GM12801 (cell line): Measurements from ENCODE around the gene TXNRD2.

Experiments used
- TF ChIP-seq, protein P1 (sequence below): IDR thresholded peaks from one replicate; pipeline ENCODE4 v1.5.1; 2011; ENCODE audit warnings: control low read depth; ENCODE audit not compliant: insufficient read length; ENCODE audit errors: extremely low read depth

The TXNRD2 gene

DNA sequence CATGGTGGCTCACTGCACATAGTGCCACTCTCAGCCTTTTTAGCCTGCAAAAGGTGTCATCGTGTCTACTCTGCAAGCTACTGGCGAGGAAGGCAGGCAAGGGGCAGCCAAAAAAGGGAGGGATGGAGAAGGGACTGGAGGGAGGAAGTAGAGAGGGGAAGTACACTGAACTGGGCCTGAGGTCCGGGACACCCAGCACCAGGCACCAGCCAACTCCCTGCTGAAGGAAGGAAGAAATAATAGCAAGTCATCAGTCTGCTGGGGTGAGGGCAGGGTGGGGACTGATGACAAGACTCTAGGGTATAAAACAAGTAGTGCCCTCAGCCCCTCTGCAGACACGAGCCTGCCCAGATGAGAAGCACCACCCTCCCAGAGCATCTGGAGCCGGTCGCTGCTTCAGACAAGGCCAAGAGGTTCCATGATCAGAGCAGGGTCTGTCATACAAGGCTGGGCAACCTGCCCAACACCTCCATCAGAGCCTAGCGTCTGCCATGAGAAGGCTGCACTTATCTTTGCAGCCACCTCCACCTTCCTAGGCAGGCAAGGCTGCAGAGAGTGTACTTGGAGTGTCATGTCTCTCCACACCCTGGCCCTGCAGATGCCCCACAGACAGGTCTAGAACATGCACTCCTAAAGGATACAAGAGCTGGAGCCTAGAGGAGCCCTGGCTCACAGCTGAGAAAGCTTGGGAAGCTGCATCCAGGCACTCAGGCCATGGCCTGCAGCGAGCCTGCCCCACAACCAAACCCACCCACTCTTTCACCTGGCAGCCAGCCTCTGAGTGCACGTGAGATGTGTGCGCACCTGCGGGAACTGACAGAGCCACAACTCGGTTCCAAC lies 9.0 kb downstream of the TXNRD2 start:
- TF ChIP-seq, protein P1, sequence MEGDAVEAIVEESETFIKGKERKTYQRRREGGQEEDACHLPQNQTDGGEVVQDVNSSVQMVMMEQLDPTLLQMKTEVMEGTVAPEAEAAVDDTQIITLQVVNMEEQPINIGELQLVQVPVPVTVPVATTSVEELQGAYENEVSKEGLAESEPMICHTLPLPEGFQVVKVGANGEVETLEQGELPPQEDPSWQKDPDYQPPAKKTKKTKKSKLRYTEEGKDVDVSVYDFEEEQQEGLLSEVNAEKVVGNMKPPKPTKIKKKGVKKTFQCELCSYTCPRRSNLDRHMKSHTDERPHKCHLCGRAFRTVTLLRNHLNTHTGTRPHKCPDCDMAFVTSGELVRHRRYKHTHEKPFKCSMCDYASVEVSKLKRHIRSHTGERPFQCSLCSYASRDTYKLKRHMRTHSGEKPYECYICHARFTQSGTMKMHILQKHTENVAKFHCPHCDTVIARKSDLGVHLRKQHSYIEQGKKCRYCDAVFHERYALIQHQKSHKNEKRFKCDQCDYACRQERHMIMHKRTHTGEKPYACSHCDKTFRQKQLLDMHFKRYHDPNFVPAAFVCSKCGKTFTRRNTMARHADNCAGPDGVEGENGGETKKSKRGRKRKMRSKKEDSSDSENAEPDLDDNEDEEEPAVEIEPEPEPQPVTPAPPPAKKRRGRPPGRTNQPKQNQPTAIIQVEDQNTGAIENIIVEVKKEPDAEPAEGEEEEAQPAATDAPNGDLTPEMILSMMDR: no peak

- TF ChIP-seq, protein P1: no peak
Observed at GRCh38 chr22:19931514-19931913, 10.1 kb downstream of the TXNRD2 start.

DNA sequence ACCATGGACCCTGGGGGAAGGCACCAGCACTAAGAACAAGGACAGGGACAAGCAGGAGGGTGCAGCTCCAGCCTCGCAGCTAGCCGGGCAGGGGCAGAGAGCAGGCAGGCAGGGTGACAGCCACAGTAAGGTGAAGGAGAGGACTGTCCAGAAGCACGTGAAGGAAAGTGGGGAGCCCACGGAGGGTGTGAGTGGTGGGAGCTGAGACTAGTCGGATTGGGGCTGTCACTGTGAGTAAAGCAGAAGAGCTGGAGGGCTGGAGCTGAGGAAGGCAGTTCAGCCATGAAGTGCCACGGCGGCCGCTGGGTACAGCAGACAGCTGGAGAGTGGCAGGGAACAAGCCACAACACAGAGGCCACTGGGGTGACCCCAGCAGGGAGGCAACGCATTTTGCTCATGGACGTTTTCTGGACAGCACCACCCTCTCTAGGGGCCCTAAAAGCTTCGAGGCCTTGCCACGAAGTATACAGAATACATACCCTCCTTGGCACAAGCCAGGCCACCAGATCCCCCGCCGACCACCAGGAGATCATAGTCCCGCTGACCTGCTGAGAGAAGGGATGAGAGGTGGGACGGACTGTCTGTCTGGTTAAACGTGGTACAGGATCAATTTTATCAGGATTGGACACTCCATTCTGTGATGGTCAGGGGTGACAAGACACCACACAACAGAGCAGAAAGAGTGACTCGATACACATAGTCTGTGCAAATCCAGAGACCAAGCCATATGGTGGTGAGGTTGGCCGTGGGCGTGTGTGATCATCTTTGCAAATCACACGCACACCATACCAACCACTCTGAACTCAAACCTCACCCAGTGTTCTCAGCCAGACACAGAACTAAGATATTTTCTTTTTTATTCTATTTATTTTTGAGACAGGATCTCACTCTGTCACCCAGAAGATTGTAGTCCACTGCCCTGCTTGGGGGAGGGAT lies 10.8 kb downstream of the TXNRD2 start:
- TF ChIP-seq, protein P1: no peak

DNA sequence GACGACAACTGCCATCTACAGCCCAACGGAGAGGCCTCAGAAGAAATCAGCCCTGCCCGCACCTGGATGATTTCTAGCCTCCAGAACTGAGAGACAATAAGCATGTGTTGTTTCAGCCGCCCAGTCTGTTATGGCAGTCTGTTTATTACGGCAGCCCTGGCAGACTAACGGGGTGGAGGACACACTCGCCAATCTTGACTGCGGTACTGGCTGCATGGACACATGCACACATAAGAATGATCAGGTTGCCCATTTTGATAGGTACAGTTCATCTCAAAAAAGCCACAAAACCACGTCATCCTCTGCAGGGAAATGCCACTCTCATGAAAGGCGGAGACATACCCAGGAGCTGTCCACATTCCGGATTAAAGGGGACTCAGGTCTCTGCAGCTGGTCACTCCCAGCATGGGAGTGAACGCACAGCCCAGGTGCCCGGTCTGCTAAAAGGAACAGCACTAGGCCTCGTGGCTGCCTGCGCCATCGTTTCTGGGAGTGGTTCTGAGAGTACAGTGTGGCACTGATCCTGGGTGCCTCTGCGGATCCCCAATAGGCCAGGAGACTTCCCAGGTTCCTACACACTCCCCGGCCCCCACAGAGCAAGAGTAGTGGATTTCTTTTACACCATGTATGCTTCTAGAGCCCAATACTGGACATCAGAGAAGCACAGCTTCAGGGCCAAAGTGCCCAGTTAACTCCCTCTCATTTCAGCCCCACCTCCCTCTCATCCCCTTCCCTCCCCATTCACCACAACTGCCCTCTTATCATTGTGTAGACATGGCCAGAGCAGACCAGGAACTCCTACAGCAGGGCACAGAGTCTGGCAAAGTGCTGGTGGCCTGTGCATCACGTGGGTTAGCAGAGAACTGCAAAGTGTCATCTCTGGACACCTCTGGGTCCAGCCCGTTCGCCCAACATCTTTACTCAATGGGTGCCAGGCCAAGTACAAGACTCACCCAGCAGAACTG lies 11.8 kb downstream of the TXNRD2 start:
- TF ChIP-seq, protein P1: no peak

GRCh38 chr22:19928207-19928606 lies 13.4 kb downstream of the TXNRD2 start:
- TF ChIP-seq, protein P1: no peak

GRCh38 chr22:19927696-19928095 lies 13.9 kb downstream of the TXNRD2 start:
- TF ChIP-seq, protein P1: no peak
